ENCODE data around the gene CABLES1. TPM values are rescaled to one million over a fixed set of nuclear protein-coding genes. Genes with fewer than 3 reads are reported as not detected.

The CABLES1 gene
- total RNA-seq, 4 donors from 2014 or later, result 1.5 to 11.9 (median 6.1) TPM

- intact Hi-C loops (cut with DNase I; ENCODE audit: low total_unique reads), result no loop called here
These were observed 42.9 kb downstream of the CABLES1 start for GRCh38 chr18:23178201-23178600.

DNA sequence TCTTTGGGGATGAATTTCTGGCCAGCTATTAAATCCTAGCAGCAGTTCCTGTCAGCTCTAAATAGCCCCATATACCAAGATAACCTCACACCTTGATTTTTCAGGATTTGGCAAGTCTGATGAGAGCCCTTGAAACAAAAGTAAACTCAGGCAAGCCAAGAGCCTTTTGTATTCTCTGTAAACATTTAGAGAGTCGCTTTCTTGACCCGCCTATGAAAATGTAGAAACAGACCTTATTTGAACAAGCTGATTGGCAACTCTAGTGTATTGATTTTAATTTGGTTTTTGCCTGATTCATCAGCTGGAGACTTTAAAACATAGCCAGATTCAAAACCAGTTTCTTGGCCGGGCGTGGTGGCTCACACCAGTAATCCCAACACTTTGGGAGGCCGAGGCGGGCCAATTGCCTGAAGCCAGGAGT lies 43.4 kb downstream of the CABLES1 start:
- DNase-seq, result no peak
- WGBS, 2 donors (ENCODE audit: low coverage in 1 of 2), result 47 to 59% methylated on average over 2 to 6 of the region's 6 CpGs
- no peaks in the 10 kb centered on the region for H3K4me1 ChIP-seq
- intact Hi-C loops (cut with DNase I; ENCODE audit: low total_unique reads) (no loop called here), in situ Hi-C loops (cut with MboI; ENCODE audit: low pct_ligation_motif_present in 1 of 4, low pct_unique_long_range_greater_than_20kb in 1 of 4, low sequenced_read_pairs in 3 of 4) (no loop called here)
- no peak overlapping the region for H3K4me3 ChIP-seq
- no peaks in the 10 kb centered on the region for H3K9me3 ChIP-seq
- no peak overlapping the region for H3K27ac ChIP-seq
- H3K27me3 ChIP-seq, result no peaks in the 10 kb centered on the region
- no peaks in the 10 kb centered on the region for H3K36me3 ChIP-seq
- no peak for TF ChIP-seq POLR2A (IDR thresholded peaks at IDR 0.05)
- no peak for TF ChIP-seq EP300 (IDR thresholded peaks at IDR 0.05; ENCODE audit: low read depth)
- TF ChIP-seq, protein P1, sequence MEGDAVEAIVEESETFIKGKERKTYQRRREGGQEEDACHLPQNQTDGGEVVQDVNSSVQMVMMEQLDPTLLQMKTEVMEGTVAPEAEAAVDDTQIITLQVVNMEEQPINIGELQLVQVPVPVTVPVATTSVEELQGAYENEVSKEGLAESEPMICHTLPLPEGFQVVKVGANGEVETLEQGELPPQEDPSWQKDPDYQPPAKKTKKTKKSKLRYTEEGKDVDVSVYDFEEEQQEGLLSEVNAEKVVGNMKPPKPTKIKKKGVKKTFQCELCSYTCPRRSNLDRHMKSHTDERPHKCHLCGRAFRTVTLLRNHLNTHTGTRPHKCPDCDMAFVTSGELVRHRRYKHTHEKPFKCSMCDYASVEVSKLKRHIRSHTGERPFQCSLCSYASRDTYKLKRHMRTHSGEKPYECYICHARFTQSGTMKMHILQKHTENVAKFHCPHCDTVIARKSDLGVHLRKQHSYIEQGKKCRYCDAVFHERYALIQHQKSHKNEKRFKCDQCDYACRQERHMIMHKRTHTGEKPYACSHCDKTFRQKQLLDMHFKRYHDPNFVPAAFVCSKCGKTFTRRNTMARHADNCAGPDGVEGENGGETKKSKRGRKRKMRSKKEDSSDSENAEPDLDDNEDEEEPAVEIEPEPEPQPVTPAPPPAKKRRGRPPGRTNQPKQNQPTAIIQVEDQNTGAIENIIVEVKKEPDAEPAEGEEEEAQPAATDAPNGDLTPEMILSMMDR (IDR thresholded peaks at IDR 0.05), result no peak
- no peak for TF ChIP-seq POLR2AphosphoS5 (IDR thresholded peaks at IDR 0.05)

More at GRCh38 chr18:23178201-23178600, 42.9 kb downstream of the CABLES1 start:
- H3K36me3 ChIP-seq, result no peaks in the 10 kb centered on the region
- no peak for TF ChIP-seq EP300 (IDR thresholded peaks at IDR 0.05; ENCODE audit: low read depth)
- H3K27me3 ChIP-seq, result no peaks in the 10 kb centered on the region
- no peaks in the 10 kb centered on the region for H3K9me3 ChIP-seq
- no peaks in the 10 kb centered on the region for H3K4me1 ChIP-seq
- H3K4me3 ChIP-seq, result no peak overlapping the region
- DNase-seq, result no peak
- H3K27ac ChIP-seq, result no peak overlapping the region
- 74 to 83% methylated on average over 5 to 7 of the region's 7 CpGs for WGBS, 2 donors (ENCODE audit: low coverage in 1 of 2)
- in situ Hi-C loops (cut with MboI; ENCODE audit: low pct_ligation_motif_present in 1 of 4, low pct_unique_long_range_greater_than_20kb in 1 of 4, low sequenced_read_pairs in 3 of 4), result no loop called here

DNA sequence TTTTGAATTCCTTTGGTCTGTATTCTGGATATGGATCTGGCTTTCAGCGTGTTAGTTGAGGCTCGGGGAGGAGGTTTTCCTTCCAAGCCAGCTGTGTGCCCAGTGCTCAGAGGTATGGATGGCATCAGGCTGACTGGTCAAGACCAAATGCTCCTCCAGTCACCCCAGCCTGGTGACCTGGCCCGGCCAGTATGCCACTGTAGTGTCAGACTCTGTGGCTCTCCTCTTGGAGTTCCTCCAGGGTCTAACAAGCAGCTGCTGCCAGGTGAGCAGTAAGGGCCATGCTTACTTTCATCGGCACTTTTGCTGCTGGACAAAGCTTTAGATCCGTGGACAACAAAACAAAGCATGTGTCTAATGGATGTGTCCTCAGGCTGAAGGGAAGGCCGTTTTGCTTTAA lies 44.1 kb downstream of the CABLES1 start:
- 83 to 88% methylated on average over 4 to 6 of the region's 6 CpGs for WGBS, 2 donors (ENCODE audit: low coverage in 1 of 2)
- Histone ChIP-seq H3K9me3 (no peaks in the 10 kb centered on the region), H3K36me3 (no peaks in the 10 kb centered on the region), H3K27ac (no peak overlapping the region), H3K4me3 (no peak overlapping the region), H3K27me3 (no peaks in the 10 kb centered on the region), H3K4me1 (no peaks in the 10 kb centered on the region)
- TF ChIP-seq POLR2AphosphoS5 (IDR thresholded peaks at IDR 0.05) (no peak), POLR2A (IDR thresholded peaks at IDR 0.05) (no peak), EP300 (IDR thresholded peaks at IDR 0.05; ENCODE audit: low read depth) (no peak)
- TF ChIP-seq, protein P1 (IDR thresholded peaks at IDR 0.05), result no peak
- in situ Hi-C loops (cut with MboI; ENCODE audit: low pct_ligation_motif_present in 1 of 4, low pct_unique_long_range_greater_than_20kb in 1 of 4, low sequenced_read_pairs in 3 of 4) (no loop called here), intact Hi-C loops (cut with DNase I; ENCODE audit: low total_unique reads) (no loop called here)
- DNase-seq, result no peak

GRCh38 chr18:23181547-23181946 lies 46.3 kb downstream of the CABLES1 start:
- intact Hi-C loops (cut with DNase I; ENCODE audit: low total_unique reads), result no loop called here
- no peak for DNase-seq
- Histone ChIP-seq H3K9me3 (no peaks in the 10 kb centered on the region), H3K4me3 (no peak overlapping the region), H3K4me1 (no peaks in the 10 kb centered on the region), H3K27ac (no peak overlapping the region), H3K36me3 (no peaks in the 10 kb centered on the region), H3K27me3 (no peaks in the 10 kb centered on the region)
- in situ Hi-C loops (cut with MboI; ENCODE audit: low pct_ligation_motif_present in 1 of 4, low pct_unique_long_range_greater_than_20kb in 1 of 4, low sequenced_read_pairs in 3 of 4), result no loop called here
- no peak for TF ChIP-seq POLR2AphosphoS5 (IDR thresholded peaks at IDR 0.05)
- no peak for TF ChIP-seq POLR2A (IDR thresholded peaks at IDR 0.05)
- TF ChIP-seq, protein P1 (IDR thresholded peaks at IDR 0.05), result no peak
- no peak for TF ChIP-seq EP300 (IDR thresholded peaks at IDR 0.05; ENCODE audit: low read depth)

DNA sequence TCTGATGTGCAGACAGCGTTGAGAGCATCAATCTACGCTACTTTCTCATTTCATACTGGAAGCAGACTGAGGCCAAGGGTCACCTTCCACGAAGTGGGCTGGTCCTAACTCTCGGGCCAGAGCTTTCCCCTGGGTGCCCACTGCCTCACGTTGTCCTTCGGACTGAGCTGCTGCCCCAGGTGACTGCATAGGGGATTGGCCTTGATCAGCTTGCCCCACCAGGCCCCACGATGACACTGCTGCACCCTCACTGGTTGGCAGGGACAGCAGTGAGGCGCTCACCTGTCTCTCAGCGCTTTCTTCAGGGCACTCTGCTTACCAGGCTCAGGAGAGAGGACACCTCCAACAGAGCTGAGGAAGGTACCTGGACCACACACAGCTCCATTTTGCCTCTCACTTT lies 47.3 kb downstream of the CABLES1 start:
- Histone ChIP-seq H3K4me1 (no peaks in the 10 kb centered on the region), H3K9me3 (no peaks in the 10 kb centered on the region), H3K27ac (no peak overlapping the region), H3K4me3 (no peak overlapping the region), H3K27me3 (no peaks in the 10 kb centered on the region), H3K36me3 (no peaks in the 10 kb centered on the region)
- TF ChIP-seq, protein P1 (IDR thresholded peaks at IDR 0.05), result no peak
- TF ChIP-seq EP300 (IDR thresholded peaks at IDR 0.05; ENCODE audit: low read depth) (no peak), POLR2A (IDR thresholded peaks at IDR 0.05) (no peak), POLR2AphosphoS5 (IDR thresholded peaks at IDR 0.05) (no peak)
- intact Hi-C loops (cut with DNase I; ENCODE audit: low total_unique reads) (no loop called here), in situ Hi-C loops (cut with MboI; ENCODE audit: low pct_ligation_motif_present in 1 of 4, low pct_unique_long_range_greater_than_20kb in 1 of 4, low sequenced_read_pairs in 3 of 4) (no loop called here)
- no peak for DNase-seq
- 89% methylated on average over 9 of the region's 9 CpGs; no CpG with 5 or more reads in 1 of the 2 donors for WGBS, 2 donors (ENCODE audit: low coverage in 1 of 2)

Measured in transverse colon (tissue), 4 donors.